ENCODE data around the gene HMGCLL1. TPM values are rescaled to one million over a fixed set of nuclear protein-coding genes. Genes with fewer than 3 reads are reported as not detected.

Gene HMGCLL1
- total RNA-seq, 4 donors from 2014 or later, result 0.25 to 0.58 TPM; not detected in 2

GRCh38 chr6:55530931-55531330, 48.1 kb downstream of the HMGCLL1 start:
- DNase-seq (ENCODE audit: low spot score in 2 of 2), result no peak
- H3K4me3 ChIP-seq (ENCODE audit: low read depth, poor library complexity, severe bottlenecking), result no peak overlapping the region
- WGBS, 2 donors, result 86 to 91% methylated on average over 2 of the region's 2 CpGs
- TF ChIP-seq, protein P1, sequence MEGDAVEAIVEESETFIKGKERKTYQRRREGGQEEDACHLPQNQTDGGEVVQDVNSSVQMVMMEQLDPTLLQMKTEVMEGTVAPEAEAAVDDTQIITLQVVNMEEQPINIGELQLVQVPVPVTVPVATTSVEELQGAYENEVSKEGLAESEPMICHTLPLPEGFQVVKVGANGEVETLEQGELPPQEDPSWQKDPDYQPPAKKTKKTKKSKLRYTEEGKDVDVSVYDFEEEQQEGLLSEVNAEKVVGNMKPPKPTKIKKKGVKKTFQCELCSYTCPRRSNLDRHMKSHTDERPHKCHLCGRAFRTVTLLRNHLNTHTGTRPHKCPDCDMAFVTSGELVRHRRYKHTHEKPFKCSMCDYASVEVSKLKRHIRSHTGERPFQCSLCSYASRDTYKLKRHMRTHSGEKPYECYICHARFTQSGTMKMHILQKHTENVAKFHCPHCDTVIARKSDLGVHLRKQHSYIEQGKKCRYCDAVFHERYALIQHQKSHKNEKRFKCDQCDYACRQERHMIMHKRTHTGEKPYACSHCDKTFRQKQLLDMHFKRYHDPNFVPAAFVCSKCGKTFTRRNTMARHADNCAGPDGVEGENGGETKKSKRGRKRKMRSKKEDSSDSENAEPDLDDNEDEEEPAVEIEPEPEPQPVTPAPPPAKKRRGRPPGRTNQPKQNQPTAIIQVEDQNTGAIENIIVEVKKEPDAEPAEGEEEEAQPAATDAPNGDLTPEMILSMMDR (IDR thresholded peaks at IDR 0.05), result no peak
- no peak for TF ChIP-seq POLR2A (IDR thresholded peaks at IDR 0.05)
- intact Hi-C loops (cut with DNase I; ENCODE audit: low total_unique reads), result no loop called here

- no peak for TF ChIP-seq POLR2A (IDR thresholded peaks at IDR 0.05)
- TF ChIP-seq, protein P1 (IDR thresholded peaks at IDR 0.05), result no peak
- 40 to 44% methylated on average over 1 of the region's 1 CpG for WGBS, 2 donors
- H3K4me3 ChIP-seq (ENCODE audit: low read depth, poor library complexity, severe bottlenecking), result no peak overlapping the region
- DNase-seq (ENCODE audit: low spot score in 2 of 2), result no peak
- intact Hi-C loops (cut with DNase I; ENCODE audit: low total_unique reads), result no loop called here
Measured at GRCh38 chr6:55528624-55529023, 50.4 kb downstream of the HMGCLL1 start.

DNA sequence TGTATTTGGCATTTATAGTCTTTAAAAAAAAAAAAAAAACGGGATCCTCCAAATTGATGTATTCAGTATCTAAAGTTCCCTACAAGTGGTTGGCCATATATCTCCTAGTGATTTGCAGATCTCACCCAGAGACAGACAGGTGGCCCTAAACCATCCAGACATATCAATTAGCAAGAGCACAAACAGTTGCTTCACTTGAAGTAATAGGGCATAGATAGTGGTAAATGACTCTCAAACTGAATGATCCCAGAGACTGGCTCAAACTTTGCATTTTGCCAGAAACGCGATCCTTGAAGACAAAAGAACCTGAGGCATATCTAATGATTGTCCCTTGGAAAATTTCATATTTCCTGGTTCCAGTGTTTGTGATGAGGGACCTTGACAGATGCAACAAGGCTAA, 54.6 kb downstream of the HMGCLL1 start:
- WGBS, 2 donors, result 83% methylated on average over 3 of the region's 3 CpGs
- intact Hi-C loops (cut with DNase I; ENCODE audit: low total_unique reads), result no loop called here
- no peak for TF ChIP-seq POLR2A (IDR thresholded peaks at IDR 0.05)
- TF ChIP-seq, protein P1 (IDR thresholded peaks at IDR 0.05), result no peak
- H3K4me3 ChIP-seq (ENCODE audit: low read depth, poor library complexity, severe bottlenecking), result no peak overlapping the region
- no peak for DNase-seq (ENCODE audit: low spot score in 2 of 2)

- no peak for DNase-seq (ENCODE audit: low spot score in 2 of 2)
- TF ChIP-seq, protein P1 (IDR thresholded peaks at IDR 0.05), result no peak
- no peak for TF ChIP-seq POLR2A (IDR thresholded peaks at IDR 0.05)
- WGBS, 2 donors, result 86 to 97% methylated on average over 4 of the region's 4 CpGs
- intact Hi-C loops (cut with DNase I; ENCODE audit: low total_unique reads), result no loop called here
- no peak overlapping the region for H3K4me3 ChIP-seq (ENCODE audit: low read depth, poor library complexity, severe bottlenecking)
Measured at GRCh38 chr6:55518529-55519060, 60.4 kb downstream of the HMGCLL1 start.

- 78 to 85% methylated on average over 1 of the region's 1 CpG for WGBS, 2 donors
- intact Hi-C loops (cut with DNase I; ENCODE audit: low total_unique reads), result no loop called here
- TF ChIP-seq POLR2A (IDR thresholded peaks at IDR 0.05), result no peak
- TF ChIP-seq, protein P1 (IDR thresholded peaks at IDR 0.05), result no peak
- H3K4me3 ChIP-seq (ENCODE audit: low read depth, poor library complexity, severe bottlenecking), result no peak overlapping the region
- DNase-seq (ENCODE audit: low spot score in 2 of 2), result no peak
Measured at GRCh38 chr6:55516736-55517135, 62.3 kb downstream of the HMGCLL1 start.

- H3K4me3 ChIP-seq (ENCODE audit: low read depth, poor library complexity, severe bottlenecking), result no peak overlapping the region
- TF ChIP-seq, protein P1 (IDR thresholded peaks at IDR 0.05), result no peak
- TF ChIP-seq POLR2A (IDR thresholded peaks at IDR 0.05), result no peak
- DNase-seq (ENCODE audit: low spot score in 2 of 2), result no peak
- 79 to 84% methylated on average over 1 of the region's 1 CpG for WGBS, 2 donors
- intact Hi-C loops (cut with DNase I; ENCODE audit: low total_unique reads), result no loop called here
Measured at GRCh38 chr6:55512904-55513303, 66.1 kb downstream of the HMGCLL1 start.

All from lower leg skin (tissue), 4 donors.